IMR-90 (cell line): ENCODE measurements around the gene MAK. TPM values are rescaled to one million over a fixed set of nuclear protein-coding genes. Genes with fewer than 3 reads are reported as not detected.

ENCODE experiments used
- ATAC-seq: fragments of 200-7000 bp; cut with Tn5 transposase; 2 replicates; pipeline ENCODE4 v1.9.1; 2020; ENCODE audit warnings: low read depth, mild to moderate bottlenecking, moderate library complexity
- BruUV-seq: library from RNA; stranded (reverse); fragments of 400-500 nt; replicated peaks from 2 replicates; lab custom pipeline; 2021; lab: Mats Ljungman, UMichigan
- CTCF ChIA-PET: fragments of 300-600 bp; formaldehyde crosslinking; extraction: SDS; loops from one replicate; lab custom pipeline; 2021; ENCODE audit warnings: antibody characterized with exemption; lab: Yijun Ruan, JAX
- POLR2A ChIA-PET: fragments of 300-600 bp; sonication (Branson Sonifier 250); formaldehyde crosslinking; loops from one replicate; lab custom pipeline; 2022; ENCODE audit warnings: antibody characterized with exemption; ENCODE audit not compliant: unreplicated experiment; lab: Charles Lee
- DNase-seq: peaks from one replicate; pipeline ENCODE4 v3.0.0; 2013
- H2AFZ ChIP-seq: replicated peaks from 2 replicates; pipeline ENCODE3; 2013; ENCODE audit warnings: low read length, mild to moderate bottlenecking; ENCODE audit not compliant: poor library complexity
- H2AK5ac ChIP-seq: 2 replicates; pipeline ENCODE4 v1.6.1; 2013; ENCODE audit warnings: low read depth, low read length, inconsistent platforms
- H2AK9ac ChIP-seq: replicated peaks from 2 replicates; pipeline ENCODE3; 2013; ENCODE audit warnings: mild to moderate bottlenecking, low read depth, low read length, moderate library complexity; ENCODE audit not compliant: poor library complexity
- H2BK120ac ChIP-seq: 2 replicates; pipeline ENCODE4 v1.6.1; 2013; ENCODE audit warnings: low read depth, low read length, inconsistent platforms
- H2BK15ac ChIP-seq: 3 replicates; pipeline ENCODE4 v1.6.1; 2013; ENCODE audit warnings: low read depth, low read length, inconsistent platforms
- H2BK20ac ChIP-seq: 2 replicates; pipeline ENCODE4 v1.6.1; 2013; ENCODE audit warnings: low read depth, mild to moderate bottlenecking, inconsistent platforms, low read length, moderate library complexity
- H2BK5ac ChIP-seq: 2 replicates; pipeline ENCODE4 v1.6.1; 2013; ENCODE audit warnings: mild to moderate bottlenecking, low read depth, low read length, inconsistent platforms; ENCODE audit not compliant: poor library complexity, severe bottlenecking
- H3K14ac ChIP-seq: replicated peaks from 2 replicates; pipeline ENCODE4 v1.6.1; 2013; ENCODE audit warnings: low read depth, low read length, inconsistent platforms
- H3K18ac ChIP-seq: 2 replicates; pipeline ENCODE4 v1.6.1; 2013; ENCODE audit warnings: low read depth, low read length, control low read depth
- H3K23ac ChIP-seq: 2 replicates; pipeline ENCODE4 v1.6.1; 2013; ENCODE audit warnings: low read depth, low read length, inconsistent platforms
- H3K27ac ChIP-seq: 2 replicates; pipeline ENCODE4 v1.5.1; 2013; ENCODE audit warnings: mild to moderate bottlenecking, control low read depth, low read length; ENCODE audit not compliant: insufficient read depth
- H3K27me3 ChIP-seq: 2 replicates; pipeline ENCODE4 v1.6.1; 2013; ENCODE audit warnings: low read length; ENCODE audit not compliant: control insufficient read depth, insufficient read depth
- H3K36me3 ChIP-seq: 2 replicates; pipeline ENCODE4 v1.6.1; 2013; ENCODE audit warnings: low read length, mixed read lengths; ENCODE audit not compliant: control insufficient read depth, insufficient read depth
- H3K4ac ChIP-seq: 2 replicates; pipeline ENCODE4 v1.6.1; 2013; ENCODE audit warnings: low read depth, low read length, inconsistent platforms
- H3K4me1 ChIP-seq: 2 replicates; pipeline ENCODE4 v1.6.1; 2013; ENCODE audit warnings: low read length, mixed read lengths; ENCODE audit not compliant: control insufficient read depth, insufficient read depth
- H3K4me2 ChIP-seq: 2 replicates; pipeline ENCODE4 v1.6.1; 2013; ENCODE audit warnings: low read depth, mild to moderate bottlenecking, control low read depth, low read length, moderate library complexity
- H3K4me3 ChIP-seq: 2 replicates; pipeline ENCODE4 v1.5.1; 2013; ENCODE audit warnings: low read depth, mild to moderate bottlenecking, control low read depth, low read length, moderate library complexity; ENCODE audit not compliant: insufficient read depth
- H3K56ac ChIP-seq: 2 replicates; pipeline ENCODE4 v1.6.1; 2013; ENCODE audit warnings: low read length, inconsistent platforms; ENCODE audit not compliant: insufficient read depth; ENCODE audit errors: extremely low read depth
- H3K79me1 ChIP-seq, 2 experiments: 2 replicates each; pipeline ENCODE4 v1.6.1; 2013; ENCODE audit warnings: low read length in 2 of 2, inconsistent platforms in 1 of 2, low read depth in 1 of 2
- H3K9ac ChIP-seq: 2 replicates; pipeline ENCODE4 v1.6.1; 2013; ENCODE audit warnings: low read depth, low read length, control low read depth
- H3K9me1 ChIP-seq: 2 replicates; pipeline ENCODE4 v1.6.1; 2013; ENCODE audit warnings: low read length, inconsistent platforms; ENCODE audit not compliant: insufficient read depth
- H3K9me3 ChIP-seq: 2 replicates; pipeline ENCODE4 v1.6.1; 2013; ENCODE audit warnings: low read length; ENCODE audit not compliant: control insufficient read depth, insufficient read depth
- H4K20me1 ChIP-seq: 2 replicates; pipeline ENCODE4 v1.6.1; 2013; ENCODE audit warnings: low read length, inconsistent platforms; ENCODE audit not compliant: insufficient read depth
- H4K5ac ChIP-seq: 2 replicates; pipeline ENCODE4 v1.6.1; 2013; ENCODE audit warnings: mild to moderate bottlenecking, low read depth, low read length, control low read depth
- H4K8ac ChIP-seq, 2 experiments: 2 replicates each; pipeline ENCODE4 v1.6.1; 2013; ENCODE audit warnings: low read depth in 2 of 2, low read length in 2 of 2, control low read depth in 1 of 2, inconsistent platforms in 1 of 2
- H4K91ac ChIP-seq: 2 replicates; pipeline ENCODE4 v1.6.1; 2013; ENCODE audit warnings: low read depth, low read length, inconsistent platforms; ENCODE audit not compliant: insufficient read depth
- BHLHE40 ChIP-seq: fragments of 150-350 bp; IDR thresholded peaks from 2 replicates; pipeline ENCODE4 v1.6.1; 2016; ENCODE audit warnings: mild to moderate bottlenecking, low read depth, low read length
- CEBPB ChIP-seq: IDR thresholded peaks from 2 replicates; pipeline ENCODE4 v1.6.1; 2012; ENCODE audit warnings: low read depth, low read length, improper control_type of control experiment
- CHD1 ChIP-seq: IDR thresholded peaks from 2 replicates; pipeline ENCODE4 v1.6.1; 2012; ENCODE audit warnings: low read depth, low read length, improper control_type of control experiment
- CTCF ChIP-seq: conservative IDR thresholded peaks from 2 replicates; pipeline ENCODE4 v1.5.1; 2012; ENCODE audit warnings: mild to moderate bottlenecking, low read depth, low read length, improper control_type of control experiment
- FOS ChIP-seq: fragments of 150-350 bp; IDR thresholded peaks from 2 replicates; pipeline ENCODE4 v1.6.1; 2016; ENCODE audit warnings: low read depth, low read length
- MAFK ChIP-seq: IDR thresholded peaks from 2 replicates; pipeline ENCODE4 v1.6.1; 2012; ENCODE audit warnings: low read depth, low read length, improper control_type of control experiment
- MAZ ChIP-seq: IDR thresholded peaks from 2 replicates; pipeline ENCODE4 v1.6.1; 2012; ENCODE audit warnings: low read depth, mild to moderate bottlenecking, low read length, improper control_type of control experiment, moderate library complexity, borderline replicate concordance
- MXI1 ChIP-seq: IDR thresholded peaks from 2 replicates; pipeline ENCODE4 v1.6.1; 2012; ENCODE audit warnings: low read depth, mild to moderate bottlenecking, low read length, moderate library complexity, borderline replicate concordance
- NFE2L2 ChIP-seq: fragments of 150-350 bp; IDR thresholded peaks from 2 replicates; pipeline ENCODE4 v1.6.1; 2016; ENCODE audit warnings: low read depth, mild to moderate bottlenecking, low read length
- POLR2A ChIP-seq: IDR thresholded peaks from 2 replicates; pipeline ENCODE4 v1.6.1; 2012; ENCODE audit warnings: mild to moderate bottlenecking, low read depth, low read length
- RAD21 ChIP-seq: IDR thresholded peaks from 2 replicates; pipeline ENCODE4 v1.6.1; 2012; ENCODE audit warnings: low read length, improper control_type of control experiment
- RCOR1 ChIP-seq: IDR thresholded peaks from 2 replicates; pipeline ENCODE4 v1.6.1; 2012; ENCODE audit warnings: mild to moderate bottlenecking, low read length, improper control_type of control experiment; ENCODE audit not compliant: insufficient replicate concordance
- RFX5 ChIP-seq: IDR thresholded peaks from 2 replicates; pipeline ENCODE4 v1.8.0; 2012; ENCODE audit warnings: low read depth, mild to moderate bottlenecking, low read length, moderate library complexity
- SMC3 ChIP-seq: fragments of 150-350 bp; IDR thresholded peaks from 2 replicates; pipeline ENCODE4 v1.6.1; 2016; ENCODE audit warnings: low read depth, mild to moderate bottlenecking, antibody characterized with exemption, low read length, moderate library complexity
- dilution Hi-C: fragments of 300-500 bp; cut with HindIII; formaldehyde crosslinking; loops from one replicate; pipeline ENCODE4 v1.14.3; 2018; ENCODE audit warnings: low sequenced_read_pairs; ENCODE audit not compliant: unreplicated experiment
- in situ Hi-C: fragments of 300-500 bp; cut with MboI; formaldehyde crosslinking; loops from 3 replicates; pipeline ENCODE4 v1.14.3; 2019; ENCODE audit warnings: low sequenced_read_pairs, inconsistent platforms, mixed read lengths
- intact Hi-C: fragments of 100-400 bp; cut with micrococcal nuclease; formaldehyde crosslinking; loops from 2 replicates; pipeline ENCODE4 v1.10.0; 2022
- polyA plus RNA-seq, 3 experiments: library from polyadenylated mRNA; depleted of rRNA; stranded (reverse); fragments of >200 nt; gene quantifications; 2 replicates each; pipeline ENCODE4 v1.2.3, GENCODE V29; 2012; ENCODE audit warnings: low replicate concordance in 1 of 3
- total RNA-seq: library from RNA; depleted of rRNA; stranded (reverse); fragments of >200 nt; gene quantifications from 2 replicates; pipeline ENCODE4 v1.2.3, GENCODE V29; 2012
- TF ChIP-seq, protein P1 (sequence below): fragments of 150-350 bp; IDR thresholded peaks from 2 replicates; pipeline ENCODE4 v1.6.1; 2017; ENCODE audit warnings: mild to moderate bottlenecking, antibody characterized with exemption, low read length, low read depth

MAK gene
- total and polyA plus RNA-seq, 2 of the 4 experiments (the other 2 are of a cell fraction), result not detected

- BruUV-seq, result no TSS peak
- H2AK9ac ChIP-seq, result no peak overlapping the region
- H3K14ac ChIP-seq, result no peak overlapping the region
- intact Hi-C loops (no loop called here), in situ Hi-C loops (loop anchor here (25.0 kb wide), 1 partner anchor 1253 kb away; no protein-coding TSS in a partner anchor), dilution Hi-C loops (no loop called here)
- no peak overlapping the region for H3K4me3 ChIP-seq
- TF ChIP-seq MXI1, result no peak
- TF ChIP-seq SMC3, result no peak
- TF ChIP-seq CEBPB, result no peak
- TF ChIP-seq, protein P1, sequence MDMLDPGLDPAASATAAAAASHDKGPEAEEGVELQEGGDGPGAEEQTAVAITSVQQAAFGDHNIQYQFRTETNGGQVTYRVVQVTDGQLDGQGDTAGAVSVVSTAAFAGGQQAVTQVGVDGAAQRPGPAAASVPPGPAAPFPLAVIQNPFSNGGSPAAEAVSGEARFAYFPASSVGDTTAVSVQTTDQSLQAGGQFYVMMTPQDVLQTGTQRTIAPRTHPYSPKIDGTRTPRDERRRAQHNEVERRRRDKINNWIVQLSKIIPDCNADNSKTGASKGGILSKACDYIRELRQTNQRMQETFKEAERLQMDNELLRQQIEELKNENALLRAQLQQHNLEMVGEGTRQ, result no peak
- no peak for TF ChIP-seq CHD1
- no peak for TF ChIP-seq RCOR1
- no peak for TF ChIP-seq MAFK
- TF ChIP-seq CTCF, result no peak
- no peak for TF ChIP-seq RAD21
- TF ChIP-seq FOS, result no peak
- no peak for TF ChIP-seq MAZ
- TF ChIP-seq RFX5, result no peak
- TF ChIP-seq NFE2L2, result no peak
- TF ChIP-seq POLR2A, result no peak
- no peak for TF ChIP-seq BHLHE40
- ATAC-seq, result no peak
- no peak overlapping the region for H4K5ac ChIP-seq
- no peak overlapping the region for H2AFZ ChIP-seq
- H4K91ac ChIP-seq, result no peak overlapping the region
- H3K4me2 ChIP-seq, result no peak overlapping the region
- H2BK20ac ChIP-seq, result no peak overlapping the region
- H2BK5ac ChIP-seq, result no peak overlapping the region
- H2AK5ac ChIP-seq, result no peak overlapping the region
- H4K8ac ChIP-seq, result no peak overlapping the region
- H3K18ac ChIP-seq, result no peak overlapping the region
- H3K27ac ChIP-seq, result no peak overlapping the region
- H3K79me1 ChIP-seq, result peaks cover 7 to 11% of the 10 kb centered on the region in 2 experiments
- H3K56ac ChIP-seq, result no peak overlapping the region
- no peaks in the 10 kb centered on the region for H3K9me3 ChIP-seq
- no peak overlapping the region for H2BK120ac ChIP-seq
- H3K36me3 ChIP-seq, result peaks cover 8% of the 10 kb centered on the region; the same call in 1 of the 2 replicates
- DNase-seq, result no peak
- ChIA-PET POLR2A (no interaction called here), CTCF (interaction anchor here (0.6 kb wide), 1 partner anchor 365 kb away, joined by 4 read pairs; no protein-coding TSS in a partner anchor)
- H3K4me1 ChIP-seq, result 0 out of 2 replicates have a peak, but pooled peaks cover 1% of the 10 kb centered on the region
- H3K9me1 ChIP-seq, result no peaks in the 10 kb centered on the region; the same call in 1 of the 2 replicates
- H3K27me3 ChIP-seq, result no peaks in the 10 kb centered on the region
- no peak overlapping the region for H3K9ac ChIP-seq
- H2BK15ac ChIP-seq, result no peak overlapping the region
- H4K20me1 ChIP-seq, result no peaks in the 10 kb centered on the region
- no peak overlapping the region; the same call in 1 of the 2 replicates for H3K23ac ChIP-seq
- no peak overlapping the region for H3K4ac ChIP-seq
These were observed 98.3 kb downstream of the MAK start for GRCh38 chr6:10740061-10740460.
